ENCODE results near the gene TNC.

Gene TNC

GRCh38 chr9:115111874-115112273, 6.1 kb downstream of the TNC start:
- Histone ChIP-seq H3K9me3 (no peaks in the 10 kb centered on the region; the same call in 1 of the 2 replicates), H3K36me3 (no peaks in the 10 kb centered on the region), H3K4me1 (no peaks in the 10 kb centered on the region), H3K27me3 (no peaks in the 10 kb centered on the region), H3K4me3 (ENCODE audit: low read depth, low read length) (no peak overlapping the region)
- DNase-seq, result no peak
- TF ChIP-seq CTCF (IDR thresholded peaks at IDR 0.05; ENCODE audit: low read depth, low read length), result no peak

GRCh38 chr9:115109486-115109885, 8.5 kb downstream of the TNC start:
- no peak for TF ChIP-seq CTCF (IDR thresholded peaks at IDR 0.05; ENCODE audit: low read depth, low read length)
- no peak overlapping the region for H3K4me3 ChIP-seq (ENCODE audit: low read depth, low read length)
- H3K4me1 ChIP-seq, result no peaks in the 10 kb centered on the region
- no peaks in the 10 kb centered on the region for H3K36me3 ChIP-seq
- H3K9me3 ChIP-seq, result no peaks in the 10 kb centered on the region
- no peaks in the 10 kb centered on the region for H3K27me3 ChIP-seq
- no peak for DNase-seq

DNA sequence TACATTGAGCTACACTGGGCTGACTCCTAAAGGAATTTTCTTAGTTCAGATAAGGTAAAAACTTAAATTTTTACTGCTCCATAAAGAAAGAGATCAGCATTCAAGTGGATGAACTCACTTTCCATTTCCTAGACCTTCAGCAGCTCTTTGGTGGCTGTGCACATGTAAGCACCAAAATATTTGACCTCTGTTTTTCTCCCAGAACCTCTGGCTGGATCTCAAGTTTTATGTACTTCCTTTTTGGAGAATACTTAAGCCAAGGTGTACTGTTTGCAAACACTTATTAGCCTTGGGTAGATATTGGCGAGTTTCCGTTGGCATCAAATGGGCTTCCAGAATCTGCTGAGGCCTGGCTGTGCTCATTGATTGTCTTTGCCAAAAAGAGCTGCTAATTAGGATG, 10.3 kb downstream of the TNC start:
- Histone ChIP-seq H3K27me3 (no peaks in the 10 kb centered on the region), H3K36me3 (no peaks in the 10 kb centered on the region), H3K4me3 (ENCODE audit: low read depth, low read length) (no peak overlapping the region), H3K4me1 (no peaks in the 10 kb centered on the region), H3K9me3 (no peaks in the 10 kb centered on the region)
- no peak for TF ChIP-seq CTCF (IDR thresholded peaks at IDR 0.05; ENCODE audit: low read depth, low read length)
- DNase-seq, result no peak

DNA sequence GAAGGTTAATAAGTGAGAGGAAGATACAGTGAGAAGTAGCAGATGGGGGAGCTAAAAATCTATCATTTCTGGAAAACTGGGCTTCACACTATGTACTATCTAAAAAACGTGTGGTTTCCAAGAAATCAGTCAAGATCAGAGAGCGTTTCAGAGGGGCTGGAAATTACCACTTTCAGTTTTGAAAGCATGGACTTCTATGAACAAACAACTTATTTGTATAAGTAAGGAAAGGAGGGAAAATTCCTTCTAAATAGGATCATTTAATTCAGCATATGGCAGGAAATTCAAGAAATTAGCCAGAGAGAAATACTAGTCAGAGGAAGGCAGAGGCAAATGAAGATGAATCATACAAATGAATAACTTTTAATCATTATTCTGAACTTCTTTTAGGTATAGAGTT, 11.3 kb downstream of the TNC start:
- H3K27me3 ChIP-seq, result no peaks in the 10 kb centered on the region
- DNase-seq, result no peak
- no peak for TF ChIP-seq CTCF (IDR thresholded peaks at IDR 0.05; ENCODE audit: low read depth, low read length)
- no peaks in the 10 kb centered on the region for H3K4me1 ChIP-seq
- H3K36me3 ChIP-seq, result no peaks in the 10 kb centered on the region
- no peak overlapping the region for H3K4me3 ChIP-seq (ENCODE audit: low read depth, low read length)
- no peaks in the 10 kb centered on the region for H3K9me3 ChIP-seq

- Histone ChIP-seq H3K27me3 (no peaks in the 10 kb centered on the region), H3K9me3 (no peaks in the 10 kb centered on the region), H3K4me1 (no peaks in the 10 kb centered on the region), H3K36me3 (no peaks in the 10 kb centered on the region), H3K4me3 (ENCODE audit: low read depth, low read length) (no peak overlapping the region)
- TF ChIP-seq CTCF (IDR thresholded peaks at IDR 0.05; ENCODE audit: low read depth, low read length), result no peak
- DNase-seq, result no peak
Measured at GRCh38 chr9:115106001-115106400, 12.0 kb downstream of the TNC start.

- Histone ChIP-seq H3K36me3 (no peaks in the 10 kb centered on the region), H3K4me1 (no peaks in the 10 kb centered on the region), H3K27me3 (no peaks in the 10 kb centered on the region), H3K4me3 (ENCODE audit: low read depth, low read length) (no peak overlapping the region), H3K9me3 (no peaks in the 10 kb centered on the region)
- TF ChIP-seq CTCF (IDR thresholded peaks at IDR 0.05; ENCODE audit: low read depth, low read length), result no peak
- no peak for DNase-seq
Measured at GRCh38 chr9:115104908-115105307, 13.0 kb downstream of the TNC start.

Measured in BE2C (cell line).